GM19468 (cell line): ENCODE results near the gene RABGGTA.

Experiments
- ATAC-seq: cut with Tn5 transposase; IDR thresholded peaks from one replicate; pipeline ENCODE4 v1.9.1; 2021; ENCODE audit warnings: mild to moderate bottlenecking, moderate library complexity, moderate number of reproducible peaks; ENCODE audit not compliant: unreplicated experiment; ENCODE audit errors: extremely low read depth

The RABGGTA gene

GRCh38 chr14:24307156-24307574 is 35.8 kb upstream of the RABGGTA start:
- no peak for ATAC-seq

DNA sequence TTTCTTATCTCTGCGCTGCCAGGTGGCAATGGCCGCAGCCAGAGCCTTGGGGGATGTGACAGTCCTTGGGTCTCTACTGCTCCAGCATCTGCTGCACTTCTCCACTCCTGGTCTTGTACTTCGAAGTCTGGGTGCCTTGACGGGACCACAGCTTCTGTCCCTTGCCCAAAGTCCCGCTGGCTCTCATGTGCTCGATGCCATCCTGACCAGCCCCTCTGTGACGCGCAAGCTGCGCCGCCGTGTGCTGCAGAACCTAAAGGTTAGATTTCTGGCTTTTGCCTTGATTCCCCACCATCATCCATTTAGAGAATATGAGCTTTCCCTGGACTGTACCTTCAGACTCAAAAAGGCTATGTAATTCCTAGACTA is 32.6 kb upstream of the RABGGTA start:
- no peak for ATAC-seq

DNA sequence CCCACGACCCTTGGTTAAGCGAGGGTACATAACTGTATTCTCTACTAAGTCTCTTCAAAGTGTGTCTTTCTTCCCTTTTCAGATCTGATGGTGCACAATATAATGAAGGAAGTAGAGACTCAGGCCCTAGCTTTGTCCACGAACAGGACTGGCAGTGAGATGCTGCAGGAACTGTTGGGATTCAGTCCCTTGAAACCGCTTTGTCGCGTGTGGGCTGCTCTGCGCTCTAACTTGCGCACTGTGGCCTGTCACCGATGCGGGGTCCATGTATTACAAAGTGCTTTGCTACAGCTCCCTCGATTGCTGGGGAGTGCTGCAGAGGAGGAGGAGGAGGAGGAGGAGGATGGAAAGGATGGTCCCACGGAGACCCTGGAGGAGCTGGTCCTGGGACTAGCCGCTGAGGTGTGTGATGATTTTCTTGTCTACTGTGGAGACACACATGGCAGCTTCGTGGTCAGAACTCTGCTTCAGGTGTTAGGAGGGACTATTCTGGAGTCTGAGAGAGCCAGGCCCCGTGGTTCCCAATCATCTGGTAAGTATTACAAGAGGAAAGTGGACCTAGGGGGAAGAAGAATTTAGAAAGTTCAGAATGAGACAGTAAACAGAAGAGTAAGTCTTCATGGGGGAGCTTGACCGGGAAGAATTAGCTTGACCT is 29.1 kb upstream of the RABGGTA start:
- ATAC-seq, result no peak

DNA sequence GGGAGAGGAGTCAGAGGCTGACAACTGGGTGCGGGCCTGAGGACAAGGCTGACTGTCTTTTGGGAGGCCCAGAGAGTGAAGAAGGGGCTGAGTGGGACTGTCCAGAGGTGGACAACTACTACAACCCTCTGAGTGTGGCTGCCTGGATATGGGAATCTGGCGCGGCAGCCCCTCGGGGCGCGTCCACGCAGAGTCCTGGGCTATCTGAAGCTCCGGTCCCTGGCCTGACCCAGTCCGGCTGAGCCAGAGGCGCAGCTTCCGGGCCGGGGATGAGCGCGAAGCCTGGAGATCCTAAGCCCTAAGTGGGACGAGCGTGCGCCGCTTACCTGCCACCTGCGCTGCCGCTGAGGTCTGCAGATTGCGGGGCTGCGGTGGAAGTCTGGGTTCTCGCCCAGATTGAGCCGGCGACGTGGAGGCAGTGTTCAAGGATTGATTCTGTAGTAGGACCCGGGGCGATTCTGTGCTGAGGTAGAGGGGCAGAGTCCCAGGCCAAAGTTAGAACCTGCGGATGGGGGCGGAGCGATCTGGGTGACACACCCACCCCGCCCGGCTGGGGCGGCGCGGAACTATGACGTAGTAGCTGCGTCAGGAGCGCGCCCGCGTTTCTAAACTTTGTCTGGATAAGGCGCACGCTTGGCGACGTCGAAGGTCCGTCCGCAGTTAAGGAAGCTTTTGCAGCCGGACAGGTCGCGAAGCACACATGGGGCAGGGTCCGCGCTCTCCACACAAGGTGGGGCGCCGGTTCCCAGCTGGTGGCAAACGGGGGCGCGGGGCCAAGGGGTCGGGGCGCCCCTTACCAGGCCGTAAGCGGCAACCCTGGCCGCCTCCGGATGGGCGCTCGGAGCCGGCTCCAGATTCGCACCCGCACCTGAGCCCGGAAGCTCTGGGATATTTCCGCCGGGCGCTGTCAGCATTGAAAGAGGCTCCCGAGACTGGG is 28.1 kb upstream of the RABGGTA start, which contains the start of the genes DHRS1 and NOP9:
TSS of gene DHRS1 (minus strand) at position 526 of the 937 bp plus-strand sequence. CDS start 674 bp downstream, outside the sequence.
TSS of gene NOP9 (plus strand) at position 596 of the 937 bp plus-strand sequence. CDS start at position 701, 105 bp downstream.
- peak; percentile 30 for ATAC-seq

- ATAC-seq, result no peak
These were observed 27.5 kb upstream of the RABGGTA start for GRCh38 chr14:24298892-24299254.

DNA sequence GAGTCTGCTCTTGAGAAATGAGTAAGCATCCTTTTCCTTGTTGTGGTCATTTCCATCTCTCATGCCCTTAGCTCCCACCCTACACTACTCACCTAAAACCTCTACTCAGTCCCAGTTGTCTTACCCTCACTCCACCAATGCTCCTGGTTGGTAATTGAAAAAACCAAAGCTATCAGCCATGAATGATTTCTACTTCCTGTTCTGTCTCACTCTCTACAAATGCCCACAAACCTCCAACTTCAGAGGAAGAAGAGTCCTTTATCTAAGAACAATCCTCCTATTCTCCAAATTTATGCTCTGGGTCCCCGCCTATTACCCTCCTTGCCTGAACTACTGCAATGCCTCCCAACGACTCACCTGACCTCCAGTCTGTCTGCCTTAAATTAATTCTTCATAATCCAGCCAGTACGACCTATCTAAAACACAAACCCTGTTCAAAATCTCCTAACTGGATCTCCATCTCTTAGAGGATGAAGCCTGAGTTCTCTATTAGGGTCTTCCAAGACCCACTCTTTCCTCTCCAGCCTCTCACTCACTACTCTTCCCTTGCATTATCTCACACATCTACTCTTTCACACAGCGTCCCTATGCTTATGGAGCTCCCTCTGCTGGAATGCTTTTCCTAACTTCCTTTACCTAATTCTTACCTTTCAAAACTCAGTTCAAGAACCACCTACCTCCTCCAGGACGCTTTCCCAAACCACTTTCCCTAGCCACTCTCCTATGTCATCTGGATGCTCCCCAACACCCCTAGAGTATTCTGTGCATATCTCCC is 26.0 kb upstream of the RABGGTA start:
- no peak for ATAC-seq

DNA sequence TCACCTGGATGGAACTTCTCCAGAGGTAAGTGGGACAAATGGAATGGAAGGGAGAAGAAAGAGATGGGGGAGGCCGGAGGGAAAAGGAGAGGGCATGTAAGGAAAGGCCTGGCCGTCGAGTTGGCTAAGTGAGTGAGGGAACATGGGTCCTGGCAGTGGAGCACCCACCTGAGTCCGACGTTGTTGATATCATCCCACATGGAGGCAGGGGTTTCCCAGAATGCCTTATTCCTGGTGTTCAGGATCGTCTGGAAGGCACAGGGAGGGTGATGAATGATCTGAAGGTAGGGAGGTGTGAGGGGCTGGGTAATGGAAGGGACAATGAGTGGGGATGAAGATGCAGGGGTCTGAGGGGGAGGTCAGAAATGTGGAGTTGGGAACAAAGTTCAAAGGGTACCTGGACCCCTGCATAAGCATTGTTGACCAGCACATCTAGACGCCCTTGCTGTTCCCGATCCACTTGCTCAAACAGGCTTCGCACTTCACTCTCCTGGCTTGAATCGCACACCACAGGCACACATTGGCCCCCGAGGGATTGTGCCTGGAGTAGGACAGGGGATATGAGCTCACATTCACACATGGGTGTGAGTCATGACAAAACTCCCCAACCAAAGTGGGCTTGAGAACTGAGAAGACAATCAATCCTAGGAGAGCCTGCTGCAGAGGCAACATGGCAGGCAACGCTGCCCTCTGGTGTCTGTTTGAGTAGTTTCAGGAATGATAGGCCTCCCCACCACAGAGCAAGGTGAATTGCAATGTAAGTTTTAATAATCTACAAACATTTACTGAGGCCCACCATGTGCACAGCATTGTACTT is 25.2 kb upstream of the RABGGTA start:
- ATAC-seq, result peak; percentile 36

DNA sequence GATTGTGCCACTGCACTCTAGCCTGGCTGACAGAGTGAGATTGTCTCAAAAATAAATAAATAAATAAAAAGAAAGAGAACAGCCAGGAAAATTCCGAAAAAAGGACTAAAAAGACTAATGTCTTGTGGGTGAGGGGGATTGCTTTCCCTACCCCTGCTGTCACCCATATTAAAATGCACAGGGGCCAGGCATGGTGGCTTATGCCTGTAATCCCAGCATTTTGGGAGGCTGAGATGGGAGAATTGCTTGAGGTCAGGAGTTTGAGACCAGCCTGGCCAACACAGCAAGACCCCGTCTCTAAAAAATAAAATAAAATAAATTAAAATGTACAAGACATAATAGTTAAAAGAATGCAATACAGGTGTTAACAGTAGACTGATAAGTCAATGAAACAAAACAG is 22.1 kb upstream of the RABGGTA start:
- no peak for ATAC-seq

DNA sequence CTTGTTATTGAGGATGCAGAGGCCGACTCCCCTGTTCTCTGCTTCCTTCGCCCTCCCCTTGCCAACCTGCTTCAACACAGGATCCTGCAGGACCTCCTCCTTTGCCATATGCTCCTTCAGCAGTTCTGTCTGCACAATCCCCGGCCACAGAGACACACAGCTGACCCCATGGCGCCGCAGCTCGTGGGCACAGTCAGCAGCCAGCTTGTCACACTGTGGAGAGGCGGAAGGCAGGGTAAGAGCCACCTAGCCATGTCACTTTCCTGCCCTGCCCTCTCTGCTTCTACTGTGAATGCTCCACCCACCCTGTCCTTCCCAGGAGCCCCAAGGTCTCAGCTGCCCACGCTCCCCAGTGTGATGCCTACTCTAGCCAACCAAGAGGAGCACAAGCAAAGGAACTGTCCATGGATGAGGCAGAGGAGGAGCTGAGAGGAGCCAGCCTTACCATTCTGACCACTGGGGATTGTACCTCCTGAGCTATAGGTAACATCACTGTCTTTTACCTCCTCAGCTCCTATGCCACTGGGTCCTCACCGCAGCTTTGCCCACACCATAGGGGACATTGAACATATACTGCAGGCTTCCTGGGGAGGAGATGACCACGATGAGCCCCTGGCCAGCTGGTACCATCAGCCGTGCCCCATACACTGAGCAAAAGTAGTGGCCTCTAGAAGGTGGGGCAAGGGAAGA is 20.9 kb upstream of the RABGGTA start:
- no peak for ATAC-seq

DNA sequence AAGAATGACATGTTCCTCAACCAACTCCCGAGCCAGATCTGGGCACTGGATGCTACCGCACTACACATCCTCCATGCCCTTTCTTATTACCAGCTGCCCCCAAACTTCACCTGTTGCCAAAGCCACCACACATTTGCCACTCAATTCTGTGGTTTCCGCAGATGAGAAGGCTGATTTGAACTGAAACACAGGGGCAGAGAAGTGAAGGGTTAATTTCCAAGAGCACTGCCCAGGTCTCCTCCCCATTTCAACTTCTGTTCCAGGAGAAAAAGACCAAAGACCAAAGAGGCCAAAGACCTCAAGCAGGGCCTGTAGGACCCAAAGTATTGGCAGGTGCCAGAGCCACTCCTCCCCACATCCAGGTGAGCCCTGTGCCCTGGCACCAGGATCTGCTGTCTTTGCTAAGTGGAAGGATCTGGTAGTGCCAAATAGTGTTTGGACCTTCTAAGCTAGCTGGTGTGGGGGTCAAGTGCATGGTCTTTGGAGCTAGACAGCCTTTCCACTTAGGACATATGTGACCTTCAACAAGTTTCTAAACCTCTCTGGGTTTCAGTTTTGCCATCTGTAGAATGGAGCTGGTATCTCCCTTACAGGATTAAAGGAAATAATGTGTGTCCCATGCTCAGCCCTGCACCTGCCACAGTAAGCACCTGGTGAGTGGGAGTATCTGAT is 20.2 kb upstream of the RABGGTA start:
- ATAC-seq, result no peak

DNA sequence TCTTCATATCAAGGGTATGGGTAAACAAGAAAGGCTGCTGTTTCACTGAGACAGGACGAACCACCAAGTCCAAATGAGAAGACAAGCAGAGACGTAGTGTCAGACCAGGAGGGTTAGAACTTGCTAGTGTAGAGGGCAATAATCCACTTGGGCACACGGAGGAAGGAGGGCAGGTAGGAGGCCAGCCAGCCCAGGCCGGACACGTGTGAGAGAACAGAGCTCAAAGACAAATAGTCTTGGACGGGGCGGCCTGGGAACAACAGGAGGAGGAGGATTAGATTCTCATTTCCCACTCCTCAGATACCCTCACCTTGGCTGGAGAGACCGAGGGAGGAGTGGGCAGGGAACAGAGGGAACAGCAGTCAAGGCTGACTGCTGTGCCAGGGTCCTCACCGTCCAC is 19.3 kb upstream of the RABGGTA start:
- no peak for ATAC-seq

- no peak for ATAC-seq
These were observed 18.4 kb upstream of the RABGGTA start for GRCh38 chr14:24289649-24290280.

DNA sequence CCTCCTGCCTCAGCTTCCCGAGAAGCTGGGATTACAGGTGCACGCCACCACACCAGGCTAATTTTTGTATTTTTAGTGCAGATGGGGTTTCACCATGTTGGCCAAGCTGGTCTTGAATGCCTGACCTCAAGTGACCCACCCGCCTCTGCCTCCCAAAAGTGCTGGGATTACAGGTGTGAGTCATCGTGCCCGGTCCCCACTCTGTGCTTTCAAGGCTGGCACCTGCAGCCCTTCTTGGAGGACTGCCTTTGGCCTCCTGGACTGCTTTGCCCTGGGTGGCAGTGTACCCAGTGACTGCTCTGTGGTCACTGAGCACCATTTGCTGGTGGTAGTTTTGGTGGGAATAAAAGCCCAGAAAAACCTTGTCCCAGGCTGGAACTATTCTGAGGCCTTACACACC is 15.6 kb upstream of the RABGGTA start:
- ATAC-seq, result no peak

DNA sequence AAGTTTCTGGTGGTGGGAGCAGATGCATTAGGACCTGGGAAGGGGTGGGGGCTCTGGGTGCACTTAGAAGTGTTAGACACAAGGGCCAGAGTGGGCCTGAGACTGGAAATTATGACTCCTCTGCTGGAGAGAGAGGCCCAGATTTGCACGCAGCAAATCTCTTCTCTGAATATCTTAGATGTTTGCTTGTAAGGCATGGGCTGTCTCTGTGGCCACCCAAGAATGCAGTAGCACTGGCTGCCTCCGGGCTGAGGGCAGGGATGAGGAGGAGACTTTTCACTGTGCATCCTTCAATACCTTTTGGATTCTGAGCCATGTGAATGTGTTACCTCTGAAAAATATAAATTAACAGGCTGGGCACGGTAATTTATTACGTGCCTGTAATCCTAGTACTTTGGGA is 14.0 kb upstream of the RABGGTA start:
- no peak for ATAC-seq

- no peak for ATAC-seq
These were observed 13.2 kb upstream of the RABGGTA start for GRCh38 chr14:24284501-24285035.

- ATAC-seq, result no peak
These were observed 12.5 kb upstream of the RABGGTA start for GRCh38 chr14:24283796-24284460.

- no peak for ATAC-seq
These were observed 11.3 kb upstream of the RABGGTA start for GRCh38 chr14:24282736-24283135.
